NCI-H345 treated with DMSO at 0.1 percent for 48 hours (cell line): Measurements from ENCODE around the gene BAIAP2L2.
"Not testable (repeated sequence)": the region's sequence is repeated elsewhere in the genome, so short reads cannot be mapped to it uniquely, and the experiment has no call there.

Experiments
- DNase-seq: peaks from one replicate; lab custom pipeline; 2025; ENCODE audit not compliant: unreplicated experiment; lab: John Stamatoyannopoulos, UW

The BAIAP2L2 gene

DNA sequence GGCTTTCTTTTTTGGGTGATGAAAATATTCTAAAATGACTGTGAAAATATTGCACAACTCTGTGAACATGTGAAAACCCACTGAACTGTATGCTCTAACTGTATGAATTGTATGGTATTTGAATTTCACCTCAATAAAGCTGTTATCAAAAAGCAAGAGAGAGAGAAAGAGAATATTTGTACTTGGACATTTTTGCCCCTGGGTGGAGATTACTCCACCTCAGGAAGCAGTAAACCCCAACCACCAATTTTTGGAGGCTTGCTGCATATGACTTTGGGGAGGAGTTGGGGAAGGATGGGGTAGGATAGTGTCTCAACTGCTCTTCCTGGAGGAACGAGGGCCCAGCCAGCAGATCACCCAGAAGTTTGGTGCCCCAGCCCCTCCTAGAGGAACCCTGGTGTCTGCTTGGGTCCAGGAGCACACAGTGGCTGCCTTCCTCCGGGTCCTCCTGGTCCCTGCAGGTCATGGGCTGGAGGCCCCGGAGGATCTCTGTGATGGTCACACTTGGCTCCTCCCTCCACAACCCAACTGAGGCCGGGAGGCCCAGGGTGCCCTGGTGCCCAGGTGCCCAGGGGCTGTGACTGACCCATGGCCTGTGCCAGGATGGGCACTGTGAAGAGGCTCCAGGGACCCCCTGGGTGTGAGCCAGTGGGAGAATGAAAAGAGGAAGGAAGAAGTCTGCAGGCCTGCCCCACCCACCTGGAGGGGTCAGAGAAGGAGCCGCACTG is 68.6 kb downstream of the BAIAP2L2 start:
- DNase-seq: no peak

GRCh38 chr22:38040953-38041759 is 69.3 kb downstream of the BAIAP2L2 start:
- DNase-seq: no peak

DNA sequence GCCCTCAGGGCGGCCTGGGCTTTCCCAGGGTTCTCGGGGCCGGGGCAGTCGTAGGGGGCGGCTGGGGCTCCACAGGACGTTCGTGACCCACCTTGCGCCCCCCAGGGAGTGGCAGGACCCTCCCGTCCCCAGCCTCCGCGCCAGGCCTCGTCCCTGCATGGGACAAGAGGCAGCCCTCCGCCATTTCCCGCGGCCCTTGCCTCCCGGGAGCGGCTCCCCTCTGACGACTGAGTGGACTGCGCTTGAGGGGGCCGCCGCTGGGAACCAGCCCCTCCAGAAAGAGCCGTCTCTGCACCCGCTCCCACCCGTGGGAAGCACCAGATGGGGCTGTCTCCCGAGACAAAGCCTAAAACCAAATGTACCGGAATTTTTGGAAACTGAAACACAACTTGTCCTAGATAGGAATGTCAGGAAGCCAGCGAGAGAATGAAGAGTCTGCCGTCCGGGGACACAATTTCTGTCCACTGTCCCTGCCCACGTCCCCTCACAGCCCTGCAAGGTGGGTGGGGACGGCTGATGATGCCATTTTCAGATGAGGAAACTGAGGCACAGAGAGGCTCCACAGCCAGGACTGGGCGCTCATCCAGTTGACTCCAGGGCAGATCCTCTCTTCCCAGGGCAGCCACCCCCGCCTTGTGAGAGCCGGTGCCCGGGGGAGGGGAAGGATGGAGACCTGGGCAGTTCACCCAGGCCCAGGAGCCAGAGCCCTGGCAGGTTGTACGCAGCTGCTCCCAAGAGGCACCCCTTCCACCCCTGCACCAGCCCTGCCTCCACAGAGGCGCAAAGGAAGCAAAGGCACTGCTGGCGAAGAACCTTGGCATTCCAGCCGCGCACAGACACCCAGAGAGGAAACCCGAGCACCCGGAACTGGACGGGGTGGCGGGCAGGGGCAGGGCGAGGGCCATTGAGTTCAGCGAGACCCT is 71.3 kb downstream of the BAIAP2L2 start:
- DNase-seq: no peak

DNA sequence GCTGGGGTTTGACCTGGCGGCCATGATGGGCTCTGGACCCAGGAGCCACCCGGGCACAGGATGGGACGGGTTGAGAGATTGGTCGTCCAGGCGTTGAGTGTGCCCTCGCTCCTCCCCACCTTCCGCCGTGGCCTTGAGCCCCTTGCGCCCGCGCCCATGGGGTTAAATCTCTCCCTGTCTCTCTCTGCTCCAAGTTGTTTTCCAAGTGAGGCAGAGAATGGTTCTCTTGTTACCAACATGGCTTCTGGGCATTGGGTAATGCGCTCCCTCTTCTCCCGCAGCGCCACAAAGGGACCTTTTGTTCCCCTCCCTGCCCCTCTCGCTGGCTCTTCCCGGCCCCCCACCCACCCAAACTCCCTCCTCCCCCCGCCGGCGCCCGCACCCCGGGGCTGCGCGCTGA is 72.1 kb downstream of the BAIAP2L2 start:
- DNase-seq: no peak

DNA sequence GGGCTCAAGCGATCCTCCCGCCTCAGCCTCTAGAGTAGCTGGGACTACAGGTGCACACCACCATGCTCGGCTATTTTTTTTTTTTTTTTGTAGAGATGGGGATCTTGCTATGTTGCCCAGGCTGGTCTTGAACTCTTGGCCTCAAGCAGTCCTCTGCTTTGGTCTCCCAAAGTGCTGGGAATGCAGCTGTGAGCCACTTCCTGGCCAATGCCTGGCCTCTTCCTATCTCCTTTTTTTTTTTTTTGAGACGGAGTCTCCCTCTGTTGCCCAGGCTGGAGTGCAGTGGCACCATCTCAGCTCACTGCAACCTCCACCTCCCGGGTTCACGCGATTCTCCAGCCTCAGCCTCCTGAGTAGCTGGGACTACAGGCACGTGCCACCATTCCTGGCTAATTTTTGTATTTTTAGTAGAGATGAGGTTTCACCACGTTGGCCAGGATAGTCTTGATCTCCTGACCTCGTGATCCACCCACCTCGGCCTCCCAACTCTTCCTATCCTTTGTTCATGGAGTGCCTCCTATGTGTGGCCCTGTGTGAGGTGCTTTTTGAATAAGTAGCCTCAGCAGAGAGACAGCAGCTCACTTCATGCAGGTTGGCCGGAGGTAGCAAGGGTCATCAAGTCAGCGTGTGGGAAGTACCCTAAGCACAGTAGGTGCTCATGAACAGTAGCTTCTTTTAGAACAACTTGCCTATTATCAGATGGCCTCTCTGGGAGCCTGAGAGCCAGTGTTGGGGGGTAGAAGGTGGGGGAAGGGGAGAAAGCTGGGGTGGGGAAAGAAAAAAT is 72.9 kb downstream of the BAIAP2L2 start:
- DNase-seq: not testable (repeated sequence)

DNA sequence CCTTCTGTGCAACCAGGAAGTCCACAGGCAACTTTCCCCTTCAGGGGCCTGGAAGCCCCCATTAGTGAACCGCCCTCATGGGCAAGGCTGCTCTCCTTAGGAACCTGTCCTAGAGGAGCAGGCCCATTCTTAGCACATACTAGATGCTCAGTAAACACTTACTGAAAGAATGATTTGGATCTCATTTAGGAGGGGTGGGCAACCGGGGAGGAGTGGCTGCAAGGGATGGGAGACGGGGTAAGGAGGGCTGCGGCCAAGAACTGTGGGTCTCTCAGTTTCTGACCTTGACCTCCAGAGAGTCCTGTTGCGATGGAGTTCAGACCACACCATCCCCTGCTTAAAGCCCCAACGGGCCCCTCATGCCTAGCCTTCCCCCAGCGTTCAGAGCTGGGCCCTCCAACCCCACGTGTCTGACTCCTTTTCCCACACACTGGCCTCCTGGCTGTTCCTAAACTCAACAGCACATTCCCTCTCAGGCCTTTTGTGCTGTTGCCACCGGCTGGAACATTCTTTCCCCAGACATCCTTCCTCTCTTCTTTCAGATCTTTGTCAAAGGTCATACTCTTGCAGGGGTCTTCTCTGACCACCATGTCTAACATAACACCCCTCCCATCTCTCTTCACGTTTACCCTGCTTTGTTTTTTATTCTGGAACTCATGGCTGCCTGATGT is 74.0 kb downstream of the BAIAP2L2 start:
- no peak for DNase-seq

DNA sequence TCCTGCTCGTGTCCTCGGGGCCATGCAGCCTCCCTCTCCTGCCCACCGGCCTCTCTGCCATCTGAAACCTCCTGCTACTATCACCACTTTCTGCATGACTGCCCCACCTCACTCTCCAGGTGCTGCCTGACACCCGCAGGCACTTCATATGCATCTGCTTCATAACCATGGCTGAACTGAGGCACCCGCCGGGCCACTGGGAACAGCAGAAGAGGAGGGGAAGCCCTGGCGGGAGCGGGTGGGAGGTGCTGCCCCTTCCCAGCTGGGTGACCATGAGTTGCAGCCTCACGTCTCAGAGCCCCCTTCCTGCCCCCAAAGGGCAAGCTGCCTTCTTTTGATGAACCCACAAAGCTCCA is 75.0 kb downstream of the BAIAP2L2 start:
- no peak for DNase-seq
